Hepatocyte (in vitro differentiated cells): ENCODE results near the gene SYTL4. TPM values are rescaled to one million over a fixed set of nuclear protein-coding genes. Genes with fewer than 3 reads are reported as not detected.

Experiments used
- DNase-seq: peaks from one replicate; pipeline ENCODE4 v3.0.0-alpha.2; 2016; ENCODE audit warnings: low spot score
- H2AFZ ChIP-seq: fragments of 200-600 bp; sonication (generic); 2 replicates; pipeline ENCODE4 v1.6.0; 2016; ENCODE audit warnings: antibody characterized with exemption, mild to moderate bottlenecking
- H3K27ac ChIP-seq: fragments of 200-600 bp; sonication (generic); 2 replicates; pipeline ENCODE4 v1.5.1; 2016; ENCODE audit warnings: mild to moderate bottlenecking
- H3K27me3 ChIP-seq: fragments of 200-600 bp; sonication (generic); 2 replicates; pipeline ENCODE4 v1.6.1; 2016
- H3K36me3 ChIP-seq: fragments of 200-600 bp; sonication (generic); replicated peaks from 2 replicates; pipeline ENCODE4 v1.5.1; 2016; ENCODE audit warnings: low read depth; ENCODE audit not compliant: insufficient read depth
- H3K4me1 ChIP-seq: fragments of 200-600 bp; sonication (generic); 2 replicates; pipeline ENCODE4 v1.5.1; 2016; ENCODE audit warnings: mild to moderate bottlenecking, moderate library complexity; ENCODE audit not compliant: insufficient read depth
- H3K4me2 ChIP-seq: fragments of 200-600 bp; sonication (generic); 2 replicates; pipeline ENCODE4 v1.6.0; 2016
- H3K4me3 ChIP-seq: fragments of 200-600 bp; sonication (generic); 2 replicates; pipeline ENCODE4 v1.5.1; 2016; ENCODE audit warnings: mild to moderate bottlenecking
- H3K79me2 ChIP-seq: fragments of 200-600 bp; sonication (generic); 2 replicates; pipeline ENCODE4 v1.6.0; 2017; ENCODE audit warnings: mild to moderate bottlenecking
- H3K9me2 ChIP-seq: fragments of 200-600 bp; sonication (generic); replicated peaks from 2 replicates; pipeline ENCODE4 v1.6.0; 2017; ENCODE audit warnings: mild to moderate bottlenecking; ENCODE audit not compliant: insufficient read depth
- H3K9me3 ChIP-seq: fragments of 200-600 bp; sonication (generic); 2 replicates; pipeline ENCODE4 v1.5.1; 2016; ENCODE audit warnings: low read depth, mild to moderate bottlenecking
- H4K20me1 ChIP-seq: fragments of 200-600 bp; sonication (generic); 2 replicates; pipeline ENCODE4 v1.6.0; 2016; ENCODE audit warnings: mild to moderate bottlenecking; ENCODE audit not compliant: insufficient read depth, poor library complexity, severe bottlenecking
- CTCF ChIP-seq: fragments of 200-600 bp; sonication (generic); IDR thresholded peaks from 2 replicates; pipeline ENCODE4 v1.5.1; 2016; ENCODE audit warnings: antibody characterized with exemption, mild to moderate bottlenecking; ENCODE audit not compliant: poor library complexity
- EZH2 ChIP-seq: fragments of 200-600 bp; sonication (generic); IDR thresholded peaks from 2 replicates; pipeline ENCODE4 v1.6.1; 2016; ENCODE audit warnings: antibody characterized with exemption, mild to moderate bottlenecking, borderline replicate concordance
- EZH2phosphoT487 ChIP-seq: fragments of 200-600 bp; sonication (generic); IDR thresholded peaks from one replicate; pipeline ENCODE4 v1.6.1; 2018; ENCODE audit warnings: antibody characterized with exemption, mild to moderate bottlenecking, low read depth, moderate library complexity; ENCODE audit not compliant: unreplicated experiment, severe bottlenecking
- WGBS: methylation state at CpG from one replicate; pipeline ENCODE4 v1.1.6; 2016; ENCODE audit warnings: low lambda C conversion rate; ENCODE audit errors: missing lambda C conversion rate; 5-methylcytosine and 5-hydroxymethylcytosine counted together
- polyA plus RNA-seq: library from polyadenylated mRNA; unstranded; fragments of >200 nt; fragmentation: Nextera tagmentation; extraction: Ambion mirVana; gene quantifications from 2 replicates; pipeline ENCODE4 v1.2.1, GENCODE V29; 2016
- total RNA-seq: library from RNA; depleted of rRNA; stranded (reverse); fragments of >200 nt; gene quantifications from 2 replicates; pipeline ENCODE4 v1.2.3, GENCODE V29; 2014

SYTL4 gene
- total and polyA plus RNA-seq, 2 experiments from 2014 or later, result 2.4 to 3.4 TPM

GRCh38 chrX:100643212-100643611 is 88.7 kb downstream of the SYTL4 start:
- no peaks in the 10 kb centered on the region for H3K9me3 ChIP-seq
- H3K36me3 ChIP-seq, result no peaks in the 10 kb centered on the region
- H3K4me1 ChIP-seq, result peaks cover 30% of the 10 kb centered on the region
- H4K20me1 ChIP-seq, result no peaks in the 10 kb centered on the region
- no peaks in the 10 kb centered on the region for H3K79me2 ChIP-seq
- no peak for DNase-seq
- H3K4me2 ChIP-seq, result peak overlapping the region; percentile 48
- H2AFZ ChIP-seq, result no peak overlapping the region
- 83% methylated on average over 11 of the region's 11 CpGs for WGBS
- no peaks in the 10 kb centered on the region for H3K9me2 ChIP-seq
- TF ChIP-seq CTCF (no peak), EZH2phosphoT487 (no peak), EZH2 (no peak)
- H3K27ac ChIP-seq, result peak overlapping the region; percentile 66
- H3K4me3 ChIP-seq, result no peak overlapping the region
- no peaks in the 10 kb centered on the region for H3K27me3 ChIP-seq

GRCh38 chrX:100642290-100642689 is 89.6 kb downstream of the SYTL4 start:
- Histone ChIP-seq H3K4me2 (no peak overlapping the region), H4K20me1 (no peaks in the 10 kb centered on the region), H3K27ac (no peak overlapping the region), H3K36me3 (no peaks in the 10 kb centered on the region), H3K79me2 (no peaks in the 10 kb centered on the region), H3K4me1 (peaks cover 21% of the 10 kb centered on the region), H3K4me3 (no peak overlapping the region), H3K27me3 (no peaks in the 10 kb centered on the region), H2AFZ (no peak overlapping the region), H3K9me2 (no peaks in the 10 kb centered on the region), H3K9me3 (no peaks in the 10 kb centered on the region)
- WGBS, result 39% methylated on average over 3 of the region's 3 CpGs
- TF ChIP-seq EZH2phosphoT487 (no peak), CTCF (no peak), EZH2 (no peak)
- DNase-seq, result no peak

- peak within 1 kb of the TSS; percentile 78 for H2AFZ ChIP-seq
- H4K20me1 ChIP-seq, result no peaks in the 10 kb centered on the region
- peak within 1 kb of the TSS; percentile 92 for H3K27ac ChIP-seq
- peaks cover 5% of the 10 kb centered on the region for H3K79me2 ChIP-seq
- no peaks in the 10 kb centered on the region for H3K4me1 ChIP-seq
- TF ChIP-seq CTCF, result peak; percentile 59
- no peak for TF ChIP-seq EZH2phosphoT487
- H3K9me3 ChIP-seq, result no peaks in the 10 kb centered on the region
- DNase-seq, result peak; percentile 87
- WGBS, result 50% methylated on average over 49 of the region's 51 CpGs
- peak within 1 kb of the TSS; percentile 46 for H3K4me3 ChIP-seq
- no peaks in the 10 kb centered on the region for H3K36me3 ChIP-seq
- peak within 1 kb of the TSS; percentile 79 for H3K4me2 ChIP-seq
- no peaks in the 10 kb centered on the region for H3K27me3 ChIP-seq
- no peaks in the 10 kb centered on the region for H3K9me2 ChIP-seq
Observed at GRCh38 chrX:100636321-100636991, 95.5 kb downstream of the SYTL4 start, which contains the start of gene TSPAN6. TSS of gene TSPAN6 (minus strand) at chrX:100636806. CDS start at chrX:100636694, 112 bp downstream.

GRCh38 chrX:100635989-100636320 is 96.0 kb downstream of the SYTL4 start:
- Histone ChIP-seq H3K4me2 (peak overlapping the region; percentile 79), H3K79me2 (peaks cover 5% of the 10 kb centered on the region), H2AFZ (peak overlapping the region; percentile 78), H3K36me3 (no peaks in the 10 kb centered on the region), H3K4me1 (no peaks in the 10 kb centered on the region), H3K9me2 (no peaks in the 10 kb centered on the region), H3K27me3 (no peaks in the 10 kb centered on the region), H4K20me1 (no peaks in the 10 kb centered on the region), H3K27ac (peak overlapping the region; percentile 92), H3K9me3 (no peaks in the 10 kb centered on the region), H3K4me3 (peak overlapping the region; percentile 46)
- DNase-seq, result no peak
- 32% methylated on average over 8 of the region's 8 CpGs for WGBS
- TF ChIP-seq EZH2phosphoT487, result no peak
- no peak for TF ChIP-seq EZH2
- TF ChIP-seq CTCF, result no peak
